GM04504 (cell line): Measurements from ENCODE around the gene SLC24A2.
"Not testable (repeated sequence)": the region's sequence is repeated elsewhere in the genome, so short reads cannot be mapped to it uniquely, and the experiment has no call there.

Experiments used
- DNase-seq: peaks from one replicate; pipeline ENCODE4 v3.0.0-alpha.2; 2012; ENCODE audit warnings: low read depth

Gene SLC24A2

DNA sequence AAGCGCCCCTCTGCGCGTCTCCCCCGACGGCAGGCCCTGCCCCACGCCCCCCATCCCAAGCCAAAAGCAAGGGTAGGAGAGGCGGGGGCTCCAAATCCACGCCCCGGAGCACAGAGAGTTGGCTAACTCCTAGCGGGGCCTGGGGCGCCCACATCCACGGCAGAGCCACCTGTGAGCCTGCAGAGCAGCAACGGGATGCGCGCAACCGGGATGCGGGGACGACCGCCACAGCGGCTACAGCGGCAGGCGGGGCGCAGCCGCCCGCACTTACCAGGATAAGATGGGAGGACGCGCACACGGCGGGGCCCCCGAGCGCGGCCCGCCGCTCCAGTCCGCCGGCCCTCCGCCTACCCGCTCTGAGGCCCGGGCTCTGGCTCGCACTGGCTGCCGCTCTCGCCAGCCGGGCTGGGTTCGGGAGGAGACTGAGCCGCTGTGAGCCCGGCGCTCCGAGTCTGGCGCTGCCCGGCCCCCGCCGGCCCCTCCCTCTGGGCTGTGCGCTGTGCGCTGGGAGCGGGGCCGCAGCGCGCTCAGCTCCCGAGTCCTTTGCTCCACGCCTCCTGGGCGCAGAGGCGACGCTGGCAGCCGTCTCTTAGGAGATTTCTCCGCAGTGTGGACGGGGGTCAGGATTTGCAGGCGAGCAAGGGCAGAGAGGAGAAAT, at the start of gene SLC24A2:
Gene SLC24A2, minus strand, starts transcription at position 424 of the 658 bp plus-strand sequence.
- DNase-seq = no peak

DNA sequence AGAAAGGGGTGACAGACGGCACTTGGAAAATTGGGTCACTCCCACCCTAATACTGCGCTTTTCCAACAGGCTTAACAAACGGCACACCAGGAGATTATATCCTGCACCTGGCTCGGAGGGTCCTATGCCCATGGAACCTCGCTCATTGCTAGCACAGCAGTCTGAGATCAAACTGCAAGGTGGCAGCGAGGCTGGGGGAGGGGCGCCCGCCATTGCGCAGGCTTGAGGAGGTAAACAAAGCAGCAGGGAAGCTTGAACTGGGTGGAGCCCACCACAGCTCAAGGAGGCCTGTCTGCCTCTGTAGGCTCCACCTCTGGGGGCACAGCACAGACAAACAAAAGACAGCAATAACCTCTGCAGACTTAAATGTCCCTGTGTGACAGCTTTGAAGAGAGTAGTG, 44.5 kb upstream of the SLC24A2 start:
- not testable (repeated sequence) for DNase-seq

DNA sequence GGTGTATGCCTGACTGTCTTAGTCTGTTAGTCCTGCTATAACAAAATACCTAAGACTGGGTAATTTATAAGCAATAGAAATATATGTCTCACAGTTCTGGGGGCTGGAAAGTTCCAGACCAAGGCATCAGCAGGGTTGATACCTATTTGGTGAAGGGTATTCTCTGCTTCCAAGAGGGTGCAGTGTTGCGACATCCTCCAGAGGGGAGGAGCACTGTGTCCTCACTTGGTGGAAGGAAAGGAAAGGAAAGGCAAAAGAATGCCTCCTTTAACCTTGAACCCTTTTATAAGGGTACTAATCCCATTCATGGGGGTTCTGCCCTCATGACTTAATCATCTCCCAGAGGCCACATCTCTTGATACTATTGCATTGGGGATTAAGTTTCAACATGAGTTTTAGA, 42.0 kb upstream of the SLC24A2 start:
- no peak for DNase-seq

DNA sequence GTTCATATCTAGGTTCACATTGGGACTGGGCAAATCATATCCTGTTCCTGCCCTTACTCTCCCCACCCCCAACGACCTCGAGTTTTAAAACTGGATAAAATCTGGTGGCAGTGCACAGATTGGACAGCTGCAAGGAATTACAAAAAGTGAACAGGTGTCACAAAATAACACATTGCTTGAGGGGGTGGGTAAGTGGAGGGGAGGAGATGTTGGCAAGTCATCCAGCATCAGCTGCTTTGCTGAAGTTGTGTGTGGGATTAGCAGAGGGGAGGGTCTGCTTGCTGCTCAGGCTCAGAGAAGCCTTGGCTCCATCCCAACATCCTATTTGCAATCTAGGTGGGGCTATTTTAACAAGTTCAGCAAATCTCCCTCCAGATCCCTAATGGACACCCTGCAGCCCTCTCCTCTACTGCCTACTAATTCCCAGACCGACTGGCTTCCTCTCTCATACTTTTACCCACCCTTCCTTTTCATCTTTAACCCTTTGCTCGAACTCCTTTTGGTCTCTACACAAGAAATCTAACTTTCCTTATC, 39.8 kb upstream of the SLC24A2 start:
- DNase-seq = no peak

DNA sequence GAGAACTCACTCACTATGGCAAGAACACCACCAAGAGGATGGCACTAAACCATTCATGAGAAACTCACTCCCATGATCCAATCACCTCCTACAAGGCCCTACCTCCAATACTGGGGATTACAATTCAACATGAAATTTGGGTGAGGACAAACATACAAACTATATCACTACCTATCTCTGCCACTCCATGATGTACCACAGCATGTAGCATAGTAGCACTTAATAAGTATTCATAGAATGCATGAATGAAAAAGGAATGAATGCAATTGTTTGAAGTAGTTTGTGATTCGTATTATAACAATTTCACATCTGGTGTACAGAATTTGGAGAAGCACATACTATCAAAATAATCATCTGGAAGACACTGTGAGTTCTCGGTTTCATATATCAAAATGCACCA, 27.9 kb upstream of the SLC24A2 start:
- no peak for DNase-seq

DNA sequence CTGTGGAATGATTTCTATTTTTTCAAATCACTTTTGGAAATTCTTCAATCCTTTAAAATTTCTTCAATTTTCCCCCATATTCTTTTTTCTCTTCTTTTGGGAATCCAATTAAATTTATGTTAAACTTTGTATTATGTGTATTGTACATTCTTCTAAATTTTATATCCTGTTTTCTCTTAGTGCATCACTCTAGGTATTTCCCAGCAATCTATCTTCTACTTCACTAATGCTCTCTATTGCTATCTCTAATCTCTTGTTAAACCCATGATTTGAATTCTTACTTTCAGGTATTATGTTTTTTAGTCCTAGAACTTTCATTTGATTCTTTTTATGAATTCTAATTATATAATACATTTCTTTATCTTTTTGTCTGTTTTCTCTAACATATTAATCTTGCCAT, 23.4 kb upstream of the SLC24A2 start:
- DNase-seq = no peak

DNA sequence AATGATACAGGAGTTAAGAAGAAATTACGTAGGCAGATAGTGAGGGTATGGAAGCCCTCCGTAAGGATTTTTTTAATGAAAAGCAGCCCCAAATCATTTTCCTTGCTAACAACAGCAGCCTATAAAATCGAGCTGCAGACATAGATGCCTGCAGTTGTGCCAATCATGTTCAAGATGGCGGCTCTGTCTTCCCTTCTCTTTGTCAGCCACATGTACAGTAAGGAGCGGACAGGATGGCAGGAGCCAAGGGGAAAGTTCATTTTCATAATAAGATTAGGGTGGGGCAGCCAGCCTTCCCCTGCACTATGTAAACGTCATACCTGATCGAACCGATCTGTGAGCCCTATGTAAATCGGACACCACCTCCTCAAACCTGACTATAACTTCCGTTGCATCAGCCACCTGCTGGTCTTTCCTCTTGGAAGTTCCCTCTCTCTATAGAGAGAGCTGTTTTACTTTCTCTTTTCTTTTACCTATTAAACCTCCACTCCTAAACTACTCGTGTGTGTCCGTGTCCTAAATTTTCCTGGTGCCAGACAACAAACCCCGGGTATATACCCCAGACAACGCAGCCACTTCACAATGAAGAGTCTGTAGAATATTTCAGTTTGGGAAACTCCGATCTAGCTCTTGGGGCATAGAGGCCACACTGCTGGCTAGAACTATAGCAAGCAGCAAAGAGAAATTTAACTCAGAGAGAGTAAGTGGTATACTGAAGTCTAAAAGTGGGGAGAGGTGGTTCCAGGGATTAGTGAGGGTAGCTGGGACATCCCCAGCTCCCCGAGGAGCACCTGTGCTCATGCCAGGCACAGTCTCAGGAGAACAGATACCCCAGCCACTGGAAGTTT, 20.8 kb upstream of the SLC24A2 start:
- DNase-seq = no peak

DNA sequence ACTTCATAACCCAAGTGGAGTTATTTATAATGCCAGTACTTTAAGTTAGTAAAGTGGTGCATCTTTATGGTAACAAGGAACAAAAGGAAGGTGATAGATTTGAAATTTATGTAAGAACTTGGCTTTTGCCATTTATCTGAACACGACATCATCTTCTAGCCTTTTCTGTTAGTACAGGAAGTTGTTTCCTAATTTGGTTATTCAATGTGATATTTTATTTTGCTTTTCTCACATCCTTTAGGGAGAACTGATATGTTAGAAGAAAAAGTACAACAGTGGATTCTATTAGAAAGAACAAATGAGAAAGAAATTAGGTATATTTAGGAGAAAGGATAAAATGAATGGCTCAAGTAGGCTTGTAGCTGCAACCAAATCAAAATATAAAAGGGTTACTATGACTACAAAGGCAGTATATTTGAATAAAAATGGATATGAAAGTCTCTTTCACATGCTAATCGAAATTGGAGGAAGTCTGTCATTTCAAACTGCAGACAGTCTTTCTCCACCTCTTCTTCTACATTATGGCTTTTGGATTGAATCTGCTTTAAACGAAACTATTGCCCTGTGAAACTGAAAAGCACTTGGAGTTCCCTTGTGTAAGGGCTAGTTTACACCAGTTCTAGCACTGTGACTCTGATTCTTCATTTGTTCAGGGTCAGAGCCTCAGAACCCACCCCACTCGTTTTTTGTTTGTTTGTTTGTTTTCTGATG, 18.5 kb upstream of the SLC24A2 start:
- no peak for DNase-seq

DNA sequence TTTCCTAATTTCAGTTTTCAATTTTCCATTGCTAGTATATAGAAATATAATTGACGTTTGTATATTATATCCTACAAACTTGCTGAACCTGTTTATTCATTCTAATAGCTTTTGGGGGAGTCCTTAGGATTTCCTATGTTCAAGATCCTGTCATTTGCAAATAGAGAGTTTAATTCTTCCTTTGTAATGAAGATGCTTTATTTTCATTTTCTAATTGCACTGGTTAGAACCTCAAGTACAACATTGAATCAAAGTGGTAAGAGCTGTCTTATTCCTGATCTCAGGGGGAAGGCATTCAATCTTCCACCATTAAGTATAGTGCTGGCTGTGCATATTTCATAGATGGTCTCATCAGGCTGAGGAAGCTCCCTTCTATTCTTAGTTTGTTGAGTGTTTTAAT, 15.6 kb upstream of the SLC24A2 start:
- DNase-seq = no peak

DNA sequence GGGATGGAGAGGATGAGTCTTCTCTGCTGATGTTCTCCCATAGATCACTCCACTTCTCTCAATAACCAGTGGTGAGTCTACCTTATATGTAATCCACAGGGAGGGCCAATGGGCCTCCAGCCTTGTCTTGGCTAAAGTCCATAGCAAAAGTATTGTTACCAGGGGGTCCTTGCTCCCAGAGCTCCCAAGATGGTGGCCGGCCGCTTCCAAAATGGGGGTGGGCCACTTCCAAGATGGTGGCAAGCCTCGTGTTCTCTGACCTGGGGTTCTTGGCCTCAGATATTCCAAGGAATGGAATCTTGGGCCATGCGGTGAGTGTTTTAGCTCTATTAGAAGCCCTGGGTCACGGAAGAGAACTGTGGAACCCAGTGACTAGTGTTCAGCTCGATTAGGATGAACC, 12.0 kb upstream of the SLC24A2 start:
- DNase-seq = no peak

DNA sequence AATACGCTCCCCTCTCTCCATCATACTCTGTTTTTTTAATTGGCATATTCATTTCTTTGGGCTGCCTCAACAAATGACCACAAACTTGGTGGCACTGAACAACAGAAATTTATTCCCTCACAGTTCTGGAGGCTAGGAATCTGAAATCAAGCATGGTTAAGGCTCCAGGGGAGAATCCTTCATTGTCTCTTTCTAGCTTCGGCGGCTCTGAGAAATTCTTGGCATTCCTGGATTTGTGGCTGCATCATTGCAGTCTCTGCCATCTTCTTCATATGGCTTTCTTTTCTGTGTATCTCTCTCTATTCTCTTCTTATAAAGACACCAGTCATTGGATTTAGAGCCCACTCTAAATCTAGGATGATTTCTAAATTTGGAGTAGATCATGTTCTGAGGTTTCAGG, 10.9 kb upstream of the SLC24A2 start:
- no peak for DNase-seq

DNA sequence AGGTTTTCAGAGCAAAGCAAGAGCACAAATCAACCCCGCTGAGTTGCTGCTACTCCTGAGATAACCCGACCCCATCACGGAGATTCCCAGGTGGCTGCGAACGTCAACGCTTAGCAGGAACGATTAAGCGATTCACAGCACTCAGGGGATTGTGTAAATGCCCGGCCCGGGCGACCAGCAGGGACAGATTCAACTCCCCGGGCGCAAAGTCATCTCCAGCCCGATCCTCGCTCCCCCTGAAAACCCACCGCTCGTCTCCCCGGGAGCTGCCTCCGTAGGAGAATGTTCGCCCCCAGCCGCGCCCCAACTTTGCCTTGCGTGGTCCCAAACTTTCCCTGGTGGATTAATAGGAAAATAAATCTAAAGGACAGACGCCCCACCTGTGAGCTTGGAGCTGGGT, 685 bp downstream of the SLC24A2 start:
- no peak for DNase-seq

DNA sequence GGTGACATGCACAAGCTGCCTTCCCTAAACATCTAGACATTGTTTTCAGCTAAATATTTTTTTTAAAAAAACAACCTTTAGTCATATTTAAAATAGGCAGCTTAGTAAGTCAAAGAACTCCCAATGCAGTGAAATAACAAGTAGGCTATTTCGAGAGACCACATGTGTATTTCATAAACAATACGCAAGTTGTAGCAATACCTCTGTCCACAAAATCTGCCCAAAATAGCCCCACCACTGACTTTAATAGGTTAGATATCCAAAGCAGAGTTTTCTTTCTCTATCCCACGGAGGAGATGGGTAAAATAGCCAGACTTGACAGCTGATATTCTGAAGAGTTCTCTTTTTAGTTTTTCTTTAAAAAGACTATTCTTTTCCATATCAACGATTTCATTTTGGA, 1.2 kb downstream of the SLC24A2 start:
- no peak for DNase-seq

DNA sequence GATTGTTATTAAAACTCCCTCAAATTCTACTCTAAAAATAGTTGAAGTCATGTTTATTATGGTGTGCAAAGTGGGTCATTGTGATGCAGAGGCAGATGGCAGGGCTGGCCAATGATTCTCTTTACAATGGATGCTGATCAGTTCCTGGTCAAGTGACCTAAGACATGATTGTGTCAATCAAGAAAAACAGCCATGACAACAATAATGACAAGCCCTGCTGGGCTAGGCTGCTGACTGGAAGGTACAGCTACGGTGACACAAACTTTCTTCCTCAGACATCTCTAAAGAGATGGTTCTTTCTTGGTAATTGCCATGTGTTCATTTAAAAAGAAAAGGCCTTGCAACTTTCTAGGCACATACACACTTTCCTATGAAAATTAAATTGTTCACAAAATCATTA, 3.6 kb downstream of the SLC24A2 start:
- DNase-seq = no peak

DNA sequence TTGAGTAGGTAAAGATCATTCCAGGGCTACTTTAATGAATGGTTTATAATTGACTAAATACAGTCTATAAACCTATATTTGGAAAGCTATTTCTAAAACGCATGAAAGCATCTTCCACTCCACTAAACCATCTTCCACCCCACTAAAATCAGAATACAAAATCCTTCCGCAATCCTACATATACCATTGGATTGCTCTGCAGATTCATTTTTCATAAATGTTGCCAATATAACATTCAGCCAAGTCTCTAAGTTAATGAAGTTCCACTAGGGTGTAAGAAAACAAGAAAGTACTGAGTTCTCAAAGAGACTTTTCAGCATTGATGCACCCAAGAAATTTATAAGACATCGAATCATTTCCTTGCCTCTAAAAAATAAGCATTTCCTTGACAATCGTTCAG, 4.7 kb downstream of the SLC24A2 start:
- no peak for DNase-seq

DNA sequence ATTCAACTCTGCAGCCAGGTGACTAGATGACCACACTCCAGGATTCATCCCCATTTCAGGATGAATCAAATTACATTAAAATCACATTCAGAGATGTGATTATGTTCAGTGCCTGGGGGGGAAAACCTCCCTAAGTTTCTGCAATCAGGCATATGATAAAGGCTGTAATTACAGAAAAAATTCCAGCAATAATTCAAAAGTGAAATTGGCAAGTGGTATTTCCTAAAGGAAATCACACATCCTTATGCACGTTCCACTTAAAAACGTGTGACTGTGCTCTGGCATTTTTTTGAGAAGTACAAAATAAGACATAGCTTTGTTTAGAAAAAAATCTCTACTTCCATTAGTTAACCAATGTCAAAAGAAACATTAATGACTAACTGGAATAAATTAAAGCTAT, 5.3 kb downstream of the SLC24A2 start:
- DNase-seq = no peak

DNA sequence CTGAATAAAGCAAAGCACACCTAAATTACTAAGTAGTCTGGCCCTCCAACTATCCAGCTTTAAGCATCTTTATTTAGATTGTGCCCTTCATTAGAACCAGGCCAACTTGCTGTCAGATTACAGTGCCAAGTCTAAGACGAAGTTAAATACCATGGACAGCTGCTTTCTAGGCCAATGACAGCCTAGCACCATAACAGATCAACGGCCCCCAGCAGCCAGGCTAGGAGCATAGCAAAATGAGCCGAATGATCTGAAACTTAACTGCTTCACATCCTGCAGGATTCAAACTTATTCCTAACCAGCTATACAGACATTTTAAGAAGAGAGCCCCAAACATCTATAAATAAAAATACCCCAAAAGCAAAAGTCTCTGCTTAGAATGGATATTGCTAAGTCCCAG, 6.8 kb downstream of the SLC24A2 start:
- no peak for DNase-seq

DNA sequence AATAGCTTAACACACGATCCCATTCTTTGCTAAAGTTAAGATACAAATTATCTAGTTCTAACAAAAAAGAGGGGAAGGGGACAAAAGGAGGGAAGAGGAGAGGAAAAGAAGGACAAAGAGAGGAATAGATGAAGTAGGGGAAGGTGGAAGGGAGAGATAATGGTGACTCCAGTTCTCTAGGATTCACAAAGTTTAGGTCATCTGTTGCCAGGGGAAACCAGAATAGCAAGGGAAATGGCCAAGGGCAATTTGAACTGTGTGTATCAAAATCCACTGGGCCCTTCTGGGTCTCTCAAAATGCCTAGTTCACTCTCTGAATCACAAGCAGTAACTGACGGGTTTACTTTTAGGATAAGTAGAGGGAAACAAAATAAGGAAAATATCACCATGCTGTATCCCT, 7.6 kb downstream of the SLC24A2 start:
- DNase-seq = no peak

DNA sequence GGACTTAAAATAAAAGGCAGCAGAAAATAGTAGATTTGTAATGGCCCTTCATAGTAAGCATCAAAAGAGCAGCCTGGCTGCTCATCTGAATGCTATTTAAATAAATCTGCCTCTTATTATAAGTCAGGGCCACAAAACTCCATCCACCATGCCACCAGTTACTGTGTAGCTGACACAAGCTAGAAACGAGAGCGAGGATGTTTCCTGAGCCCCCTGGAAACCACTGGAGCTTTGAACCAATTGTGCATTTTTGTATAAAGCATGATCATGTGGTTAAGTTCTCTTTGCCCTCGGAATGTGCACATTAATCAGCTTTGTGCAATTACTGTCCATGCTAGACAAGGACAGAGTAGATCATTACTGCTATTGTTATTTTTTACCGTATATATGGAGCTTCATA, 17.4 kb downstream of the SLC24A2 start:
- DNase-seq = no peak

DNA sequence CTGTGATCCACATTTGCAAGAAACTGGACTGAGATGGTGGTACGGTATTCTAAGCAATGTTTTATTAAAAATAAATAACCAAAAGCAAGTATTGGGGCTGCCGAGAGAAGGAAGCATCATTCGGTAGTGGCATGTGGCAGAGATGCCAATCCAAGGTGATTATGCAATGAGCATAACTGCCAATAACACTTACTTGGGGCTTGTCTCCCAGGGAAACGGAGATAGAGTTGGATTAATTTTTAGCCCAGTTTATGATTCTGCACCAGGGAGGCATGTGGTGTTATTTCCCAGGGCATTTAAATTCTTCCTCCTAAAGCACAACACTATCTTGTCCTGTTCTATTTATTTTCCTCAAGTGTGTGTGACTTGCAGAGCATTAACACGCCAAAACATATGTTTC, 17.9 kb downstream of the SLC24A2 start:
- no peak for DNase-seq

DNA sequence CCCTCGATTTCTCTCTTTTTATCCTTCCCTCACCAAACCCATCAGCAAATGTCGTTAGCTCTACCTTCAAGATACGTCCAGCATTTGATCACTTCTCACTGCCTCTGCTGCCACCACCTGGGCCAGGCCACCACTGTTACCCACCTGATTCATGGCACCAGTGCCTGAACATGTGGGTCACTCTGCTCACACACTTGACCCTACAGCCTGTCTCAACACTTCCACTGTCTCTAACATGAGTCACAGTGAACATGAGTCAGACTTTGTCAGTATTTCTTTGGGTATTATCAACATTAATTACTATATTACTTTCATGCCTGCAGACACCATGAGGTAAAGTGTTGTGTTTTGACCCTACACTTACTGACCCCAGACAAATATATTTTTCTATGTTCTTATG, 19.6 kb downstream of the SLC24A2 start:
- no peak for DNase-seq

DNA sequence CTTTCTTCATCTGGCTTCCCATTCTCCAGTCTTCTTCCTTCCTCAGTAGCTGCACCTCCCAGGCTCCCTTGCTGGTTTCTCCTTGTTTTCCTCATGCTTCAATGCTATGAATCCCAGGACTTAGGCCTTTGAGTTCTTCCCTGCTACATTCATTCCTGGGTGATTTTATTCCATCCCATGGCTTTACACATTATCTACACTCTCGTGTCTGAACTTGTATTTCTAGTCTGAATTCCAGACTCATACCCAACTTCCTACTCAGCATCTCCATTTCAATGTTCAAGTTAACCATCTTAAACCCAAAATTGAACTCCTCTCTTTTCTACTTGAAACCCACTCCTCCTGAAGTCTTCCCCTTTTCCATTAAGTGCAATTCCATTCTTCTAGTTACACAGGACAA, 20.0 kb downstream of the SLC24A2 start:
- no peak for DNase-seq

DNA sequence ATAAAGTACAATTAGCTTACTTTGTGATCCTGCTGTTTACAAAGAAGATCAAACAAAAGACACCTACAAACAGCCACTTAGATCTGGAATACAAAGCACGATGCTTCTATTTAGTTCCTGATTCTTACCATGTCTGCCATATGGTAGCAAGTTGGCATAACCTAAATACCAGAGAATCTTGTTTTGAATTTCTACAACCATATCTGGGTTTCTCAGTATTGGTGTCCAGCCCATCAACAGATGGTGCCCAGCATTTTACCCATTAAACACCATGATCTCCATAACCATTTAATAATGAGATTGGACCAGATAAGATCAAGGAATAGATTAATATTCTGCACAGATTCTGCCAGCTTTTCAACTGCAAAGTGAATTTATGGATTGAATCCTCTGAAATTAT, 29.8 kb downstream of the SLC24A2 start:
- DNase-seq = no peak
